Measurements from ENCODE around the gene CSTB.

GRCh38 chr21:43735236-43736091 is 40.6 kb downstream of the CSTB start:
- TF ChIP-seq ZNF433 (tag by site-specific recombination; IDR thresholded peaks at IDR 0.05; ENCODE audit: low read depth) = no peak
- TF ChIP-seq ZNF280C (tag by site-specific recombination; IDR thresholded peaks at IDR 0.05) = no peak
- no peak for TF ChIP-seq ZNF274 (IDR thresholded peaks at IDR 0.05; ENCODE audit: low read length)
- TF ChIP-seq ZNF274 (tag by site-specific recombination; IDR thresholded peaks at IDR 0.05; ENCODE audit: borderline replicate concordance) = no peak
- TF ChIP-seq SETDB1 (IDR thresholded peaks at IDR 0.05; ENCODE audit: insufficient read length, low read length) = no peak
- TF ChIP-seq, protein P1, sequence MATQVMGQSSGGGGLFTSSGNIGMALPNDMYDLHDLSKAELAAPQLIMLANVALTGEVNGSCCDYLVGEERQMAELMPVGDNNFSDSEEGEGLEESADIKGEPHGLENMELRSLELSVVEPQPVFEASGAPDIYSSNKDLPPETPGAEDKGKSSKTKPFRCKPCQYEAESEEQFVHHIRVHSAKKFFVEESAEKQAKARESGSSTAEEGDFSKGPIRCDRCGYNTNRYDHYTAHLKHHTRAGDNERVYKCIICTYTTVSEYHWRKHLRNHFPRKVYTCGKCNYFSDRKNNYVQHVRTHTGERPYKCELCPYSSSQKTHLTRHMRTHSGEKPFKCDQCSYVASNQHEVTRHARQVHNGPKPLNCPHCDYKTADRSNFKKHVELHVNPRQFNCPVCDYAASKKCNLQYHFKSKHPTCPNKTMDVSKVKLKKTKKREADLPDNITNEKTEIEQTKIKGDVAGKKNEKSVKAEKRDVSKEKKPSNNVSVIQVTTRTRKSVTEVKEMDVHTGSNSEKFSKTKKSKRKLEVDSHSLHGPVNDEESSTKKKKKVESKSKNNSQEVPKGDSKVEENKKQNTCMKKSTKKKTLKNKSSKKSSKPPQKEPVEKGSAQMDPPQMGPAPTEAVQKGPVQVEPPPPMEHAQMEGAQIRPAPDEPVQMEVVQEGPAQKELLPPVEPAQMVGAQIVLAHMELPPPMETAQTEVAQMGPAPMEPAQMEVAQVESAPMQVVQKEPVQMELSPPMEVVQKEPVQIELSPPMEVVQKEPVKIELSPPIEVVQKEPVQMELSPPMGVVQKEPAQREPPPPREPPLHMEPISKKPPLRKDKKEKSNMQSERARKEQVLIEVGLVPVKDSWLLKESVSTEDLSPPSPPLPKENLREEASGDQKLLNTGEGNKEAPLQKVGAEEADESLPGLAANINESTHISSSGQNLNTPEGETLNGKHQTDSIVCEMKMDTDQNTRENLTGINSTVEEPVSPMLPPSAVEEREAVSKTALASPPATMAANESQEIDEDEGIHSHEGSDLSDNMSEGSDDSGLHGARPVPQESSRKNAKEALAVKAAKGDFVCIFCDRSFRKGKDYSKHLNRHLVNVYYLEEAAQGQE (tag by site-specific recombination; IDR thresholded peaks at IDR 0.05) = no peak
- TF ChIP-seq ZNF121 (tag by site-specific recombination; IDR thresholded peaks at IDR 0.05) = no peak
- TF ChIP-seq ZNF221 (tag by site-specific recombination; IDR thresholded peaks at IDR 0.05; ENCODE audit: borderline replicate concordance) = no peak
- TF ChIP-seq ZBTB11 (tag by site-specific recombination; conservative IDR thresholded peaks at IDR 0.05; ENCODE audit: low read depth) = no peak
- no peak for TF ChIP-seq ZSCAN4 (tag by site-specific recombination; IDR thresholded peaks at IDR 0.05)
- TF ChIP-seq CTCF (tag by site-specific recombination; IDR thresholded peaks at IDR 0.05) = no peak
- no peak for TF ChIP-seq ZBTB10 (tag by site-specific recombination; IDR thresholded peaks at IDR 0.05)
- no peak for TF ChIP-seq ZNF544 (tag by site-specific recombination; IDR thresholded peaks at IDR 0.05)
- TF ChIP-seq ZNF558 (tag by site-specific recombination; IDR thresholded peaks at IDR 0.05) = no peak
